ENCODE data around the gene RABGAP1L.
"Not testable (repeated sequence)": the region's sequence is repeated elsewhere in the genome, so short reads cannot be mapped to it uniquely, and the experiment has no call there.

RABGAP1L gene

DNA sequence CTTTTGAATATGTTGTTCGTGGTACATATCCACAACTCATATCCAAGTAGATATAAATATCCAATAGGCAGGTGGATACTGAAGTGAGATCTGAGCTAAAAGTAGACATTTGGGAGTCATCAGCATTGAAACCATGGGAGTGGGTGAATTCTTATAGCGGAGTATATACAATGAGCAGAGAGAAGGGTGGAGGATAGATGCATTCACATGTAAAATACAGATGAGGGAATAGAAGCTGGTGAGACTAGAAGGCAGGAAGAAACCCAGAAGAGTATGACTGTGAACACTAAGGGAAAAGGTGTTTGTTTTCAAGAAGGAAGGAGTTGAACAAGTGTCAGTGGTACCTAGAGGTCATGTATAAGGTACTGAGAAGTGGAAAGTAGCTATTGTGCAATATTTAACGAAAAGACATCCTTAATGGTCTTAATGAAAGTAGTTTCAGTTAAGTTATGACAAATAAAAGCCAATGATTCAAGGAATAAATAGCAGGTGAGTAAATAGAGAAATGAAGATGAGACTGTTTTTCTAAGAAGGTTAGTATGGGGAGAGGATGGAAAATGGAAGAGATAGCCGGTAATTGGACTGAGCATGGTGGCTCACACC lies 658.8 kb downstream of the RABGAP1L start:
- no peak for DNase-seq (ENCODE audit: low spot score)

DNA sequence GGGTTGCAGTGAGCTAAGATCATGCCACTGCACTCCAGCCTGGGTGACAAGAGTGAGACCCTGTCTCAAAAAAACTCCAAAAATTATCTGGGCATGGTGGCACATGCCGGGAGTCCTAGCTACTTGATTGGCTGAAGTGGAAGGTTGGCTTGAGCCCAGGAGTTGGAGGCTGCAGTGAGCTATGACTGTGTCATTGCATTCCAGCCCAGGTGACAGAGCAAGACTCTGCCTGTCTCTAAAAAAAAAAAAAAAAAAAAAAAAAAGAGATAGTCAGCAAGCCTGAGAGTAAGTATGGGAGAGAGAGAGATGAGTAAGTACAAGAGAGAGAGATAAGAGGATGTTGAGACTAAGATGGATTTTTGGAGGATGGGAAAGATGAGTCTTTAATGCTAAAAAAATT lies 659.6 kb downstream of the RABGAP1L start:
- no peak for DNase-seq (ENCODE audit: low spot score)

DNA sequence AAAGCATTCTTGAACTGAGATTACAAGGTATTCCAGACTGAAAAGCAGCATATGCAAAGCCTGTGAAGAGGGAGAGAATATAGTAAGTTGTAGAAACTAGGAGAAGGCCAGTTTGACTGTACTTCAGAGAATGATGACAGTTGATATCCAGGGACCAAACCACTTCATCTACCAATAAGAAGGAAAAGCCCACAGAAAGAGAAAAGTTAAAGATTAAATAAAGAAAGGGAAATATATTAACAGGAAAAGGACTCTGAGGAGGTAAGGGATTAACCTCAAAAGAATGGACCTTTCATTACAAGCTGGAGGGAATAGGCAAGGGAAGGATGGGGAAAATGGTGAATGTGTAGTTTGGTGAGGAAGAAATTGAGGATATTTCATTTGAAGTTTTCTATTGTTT lies 660.3 kb downstream of the RABGAP1L start:
- no peak for DNase-seq (ENCODE audit: low spot score)

DNA sequence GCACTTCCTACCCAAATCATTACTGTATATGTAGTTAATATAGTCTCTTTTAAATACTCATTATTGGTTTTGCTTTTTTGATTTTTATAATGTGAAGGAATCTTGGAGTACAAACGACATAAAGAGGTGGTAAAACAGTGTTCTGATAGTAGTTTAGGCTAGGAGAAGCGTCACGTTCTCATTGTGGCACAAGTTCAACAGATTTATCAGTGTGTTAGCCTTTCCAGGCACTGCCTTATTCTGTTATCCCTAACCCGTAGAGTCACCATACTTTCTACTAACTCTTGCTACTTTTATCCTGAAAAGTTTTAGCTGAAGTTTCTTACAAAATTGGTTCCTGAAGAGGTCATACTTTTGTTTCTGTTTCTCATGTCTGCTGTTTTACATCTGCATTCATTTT lies 665.8 kb downstream of the RABGAP1L start:
- DNase-seq (ENCODE audit: low spot score), result no peak

GRCh38 chr1:174825806-174826205 lies 666.5 kb downstream of the RABGAP1L start:
- no peak for DNase-seq (ENCODE audit: low spot score)

DNA sequence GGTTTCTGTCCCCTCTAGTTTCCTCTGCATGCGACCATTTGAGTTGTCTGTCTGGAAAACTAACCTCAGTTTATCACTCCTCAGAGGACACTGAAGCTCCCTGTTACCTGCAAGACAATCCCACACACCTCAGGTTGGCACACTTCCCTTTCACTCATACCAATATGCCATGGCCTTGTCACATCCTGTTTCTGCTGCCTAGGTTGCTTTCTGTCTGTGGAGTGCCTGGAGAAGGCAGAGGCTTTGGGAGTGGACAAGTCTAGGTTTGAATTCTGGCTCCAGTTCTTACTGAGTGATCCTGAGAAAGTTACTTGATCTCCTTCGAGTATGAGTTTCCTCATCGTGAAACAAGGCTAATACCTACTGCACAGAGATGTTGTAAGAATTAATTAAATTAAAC lies 668.9 kb downstream of the RABGAP1L start:
- no peak for DNase-seq (ENCODE audit: low spot score)

- no peak for DNase-seq (ENCODE audit: low spot score)
These were observed 670.7 kb downstream of the RABGAP1L start for GRCh38 chr1:174829990-174830389.

DNA sequence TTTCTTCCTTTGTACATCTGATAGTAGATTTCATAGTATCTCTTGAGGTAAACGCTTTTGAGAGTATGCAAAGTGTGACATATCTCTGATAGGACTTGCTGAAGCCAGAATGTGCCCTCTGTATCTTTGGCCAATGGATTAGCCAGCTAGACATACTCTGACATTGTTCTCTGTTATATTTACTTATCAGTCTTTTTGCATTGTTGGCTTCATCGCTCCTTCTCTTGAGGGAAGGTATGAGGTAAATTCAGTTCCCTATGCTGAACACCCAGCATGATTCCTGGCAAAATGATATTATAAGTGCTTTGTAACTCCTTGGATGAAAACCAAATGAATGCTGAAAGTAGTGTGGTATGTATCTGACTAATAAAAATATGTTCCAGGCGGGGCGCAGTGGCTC lies 677.2 kb downstream of the RABGAP1L start:
- no peak for DNase-seq (ENCODE audit: low spot score)

DNA sequence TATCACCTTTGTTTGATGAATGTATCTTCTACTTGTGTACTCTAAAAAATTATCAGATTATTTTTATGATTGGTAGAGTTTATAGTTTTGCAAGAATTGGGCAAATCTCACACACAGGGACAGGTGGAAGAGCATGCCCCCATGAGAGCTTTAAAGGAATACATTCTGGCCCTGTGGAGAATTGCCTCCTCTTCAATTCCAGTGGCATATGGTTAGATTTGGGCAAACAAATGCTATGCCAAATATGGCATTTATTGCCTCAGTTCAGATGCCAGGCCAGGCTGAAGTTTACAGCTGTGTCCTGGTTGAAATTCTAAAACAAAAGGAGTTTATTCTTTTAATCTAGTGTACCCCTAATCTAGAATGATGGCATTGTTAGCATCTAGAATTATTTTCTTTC lies 678.1 kb downstream of the RABGAP1L start:
- no peak for DNase-seq (ENCODE audit: low spot score)

GRCh38 chr1:174839211-174839610 lies 679.9 kb downstream of the RABGAP1L start:
- DNase-seq (ENCODE audit: low spot score), result no peak

GRCh38 chr1:174841747-174842146 lies 682.4 kb downstream of the RABGAP1L start:
- no peak for DNase-seq (ENCODE audit: low spot score)

DNA sequence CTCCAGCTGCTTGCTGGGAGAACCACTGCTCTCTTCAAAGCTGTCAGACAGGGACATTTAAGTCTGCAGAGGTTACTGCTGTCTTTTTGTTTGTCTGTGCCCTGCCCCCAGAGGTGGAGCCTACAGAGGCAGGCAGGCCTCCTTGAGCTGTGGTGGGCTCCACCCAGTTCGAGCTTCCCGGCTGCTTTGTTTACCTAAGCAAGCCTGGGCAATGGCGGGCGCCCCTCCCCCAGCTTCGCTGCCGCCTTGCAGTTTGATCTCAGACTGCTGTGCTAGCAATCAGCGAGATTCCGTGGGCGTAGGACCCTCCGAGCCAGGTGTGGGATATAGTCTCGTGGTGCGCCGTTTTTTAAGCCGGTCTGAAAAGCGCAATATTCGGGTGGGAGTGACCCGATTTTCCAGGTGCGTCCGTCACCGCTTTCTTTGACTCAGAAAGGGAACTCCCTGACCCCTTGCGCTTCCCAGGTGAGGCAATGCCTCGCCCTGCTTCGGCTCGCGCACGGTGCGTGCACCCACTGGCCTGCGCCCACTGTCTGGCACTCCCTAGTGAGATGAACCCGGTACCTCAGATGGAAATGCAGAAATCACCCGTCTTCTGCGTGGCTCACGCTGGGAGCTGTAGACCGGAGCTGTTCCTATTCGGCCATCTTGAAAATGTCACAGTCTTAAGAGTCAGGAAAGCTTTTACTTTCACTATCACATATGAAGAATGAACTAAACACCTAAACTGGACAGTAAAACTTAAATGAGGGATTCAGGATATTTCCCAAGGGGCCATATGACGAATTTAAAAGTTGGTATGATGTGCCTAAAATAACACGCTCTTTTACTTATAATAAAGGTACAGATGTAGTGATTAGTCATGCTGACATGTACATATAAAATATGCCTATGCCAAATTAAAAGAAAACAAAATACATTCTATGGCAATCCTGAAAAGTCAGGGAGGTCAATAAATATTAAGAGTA lies 689.6 kb downstream of the RABGAP1L start:
- not testable (repeated sequence) for DNase-seq (ENCODE audit: low spot score)

GRCh38 chr1:174850726-174851125 lies 691.4 kb downstream of the RABGAP1L start:
- DNase-seq (ENCODE audit: low spot score), result no peak

DNA sequence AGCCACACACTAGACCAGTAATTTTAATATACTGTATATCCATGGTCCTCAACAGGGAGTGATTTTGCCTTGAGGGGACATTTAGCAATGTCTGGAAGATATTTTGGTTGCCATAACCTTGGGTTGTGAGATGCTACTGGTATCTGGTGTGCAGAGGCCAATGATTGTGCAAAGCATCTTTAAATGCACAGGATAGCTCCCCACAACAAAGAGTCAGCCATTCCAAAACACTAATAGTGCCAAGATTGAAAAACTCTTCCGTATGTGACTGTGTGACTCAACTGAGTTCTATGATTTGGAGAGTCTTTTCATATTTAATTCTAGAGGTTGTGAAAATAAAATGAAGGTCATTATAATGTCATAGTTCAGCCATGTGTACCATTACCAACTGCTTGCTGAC lies 699.0 kb downstream of the RABGAP1L start:
- DNase-seq (ENCODE audit: low spot score), result no peak

GRCh38 chr1:174870319-174870718 lies 711.0 kb downstream of the RABGAP1L start:
- DNase-seq (ENCODE audit: low spot score), result no peak

DNA sequence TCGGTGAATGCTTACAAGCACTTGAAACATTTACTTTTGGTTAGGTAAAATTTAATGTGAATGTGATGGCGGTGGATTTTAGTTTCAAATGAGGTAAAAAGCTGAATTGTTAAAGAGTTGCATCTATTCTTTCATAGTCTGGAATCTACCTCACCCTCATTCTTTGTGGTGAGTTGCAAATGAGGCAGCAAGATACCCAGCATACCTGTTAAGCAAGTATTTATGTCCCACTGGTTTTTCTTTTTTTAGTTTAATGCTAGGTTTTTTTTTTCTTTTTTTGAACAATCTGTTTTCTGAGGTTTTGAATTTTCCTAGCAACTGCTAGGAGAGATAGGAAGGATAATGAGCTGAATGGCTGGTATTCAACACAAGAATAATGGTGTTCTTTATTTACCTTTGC lies 712.6 kb downstream of the RABGAP1L start:
- no peak for DNase-seq (ENCODE audit: low spot score)

- DNase-seq (ENCODE audit: low spot score), result no peak
These were observed 713.3 kb downstream of the RABGAP1L start for GRCh38 chr1:174872615-174873058.

GRCh38 chr1:174874331-174875053 lies 715.2 kb downstream of the RABGAP1L start:
- no peak for DNase-seq (ENCODE audit: low spot score)

DNA sequence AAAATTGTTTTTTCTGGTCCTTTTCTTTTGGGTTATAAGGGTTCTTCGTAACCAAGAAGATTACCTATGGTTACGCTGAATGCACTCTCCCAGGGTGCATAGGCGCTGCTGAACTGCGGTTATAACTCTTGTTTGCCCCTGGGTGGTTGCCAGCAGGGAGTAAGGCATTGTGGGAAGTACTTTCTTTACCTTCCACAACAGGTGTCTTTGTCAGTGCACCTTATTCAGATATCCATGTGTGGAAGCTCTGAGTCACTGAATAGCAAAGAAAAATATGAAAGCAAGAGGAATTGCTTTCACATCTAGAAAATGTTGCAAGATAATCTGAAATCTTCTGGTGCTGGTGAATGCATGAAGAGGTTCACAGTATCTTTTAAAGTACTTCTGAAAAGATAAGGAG lies 716.0 kb downstream of the RABGAP1L start:
- no peak for DNase-seq (ENCODE audit: low spot score)

DNA sequence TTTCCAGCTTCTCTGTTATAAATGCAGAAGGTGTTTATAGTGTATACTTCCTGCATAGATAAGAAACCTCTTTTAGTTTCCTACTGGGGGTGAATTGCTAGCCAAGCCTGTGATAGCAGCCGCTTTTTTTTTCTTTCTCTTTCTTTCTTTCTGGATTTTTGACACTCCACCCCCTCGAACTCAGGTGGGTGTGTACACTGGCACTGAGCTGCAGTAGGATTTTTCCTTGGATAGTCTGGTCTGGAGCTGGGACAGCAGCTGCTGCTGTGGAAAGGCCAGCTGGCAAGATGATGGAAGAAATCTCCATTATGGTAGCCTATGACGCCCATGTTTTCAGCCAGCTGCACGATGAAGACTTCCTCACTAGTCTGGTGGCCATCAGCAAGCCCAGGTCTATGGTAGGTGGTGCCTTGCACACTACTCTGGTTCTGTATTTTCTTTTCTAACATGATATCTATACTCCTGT lies 717.9 kb downstream of the RABGAP1L start:
- no peak for DNase-seq (ENCODE audit: low spot score)

DNA sequence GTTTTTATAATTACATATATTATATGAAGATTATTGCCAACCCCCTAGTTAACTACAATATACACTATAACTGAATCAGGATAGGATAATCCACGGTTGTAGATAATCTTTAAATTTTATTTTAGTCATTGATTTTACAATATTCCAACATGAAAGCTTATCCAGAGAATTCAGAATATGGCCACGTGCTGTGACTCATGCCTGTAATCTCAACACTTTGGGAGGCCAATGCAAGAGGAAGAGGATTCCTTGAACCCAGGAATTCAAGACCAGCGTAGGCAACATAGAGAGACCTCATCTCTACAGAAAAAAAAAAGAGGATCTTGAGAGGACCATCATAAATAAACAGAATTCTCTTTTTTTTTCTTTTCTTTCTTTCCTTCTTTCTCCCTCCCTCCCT lies 720.9 kb downstream of the RABGAP1L start:
- no peak for DNase-seq (ENCODE audit: low spot score)

GRCh38 chr1:174883409-174883808 lies 724.1 kb downstream of the RABGAP1L start:
- DNase-seq (ENCODE audit: low spot score), result no peak

- DNase-seq (ENCODE audit: low spot score), result no peak
These were observed 724.7 kb downstream of the RABGAP1L start for GRCh38 chr1:174884038-174884437.

Data from left forelimb (tissue), 1 donor.